Skeletal muscle satellite cell (primary cell): Measurements from ENCODE around the gene TTC9C.
A peak's percentile ranks its signal among the peaks of the same experiment; 100 is the strongest.
"Not testable (repeated sequence)": the region's sequence is repeated elsewhere in the genome, so short reads cannot be mapped to it uniquely, and the experiment has no call there.

Source experiments
- H3K27me3 ChIP-seq: 2 replicates; pipeline ENCODE4 v1.7.0; 2013; ENCODE audit warnings: low read length; ENCODE audit not compliant: control insufficient read depth, insufficient read depth
- H3K36me3 ChIP-seq: 2 replicates; pipeline ENCODE4 v1.7.0; 2013; ENCODE audit warnings: mild to moderate bottlenecking, control low read depth, low read length; ENCODE audit not compliant: insufficient read depth
- H3K4me1 ChIP-seq: 2 replicates; pipeline ENCODE4 v1.7.0; 2013; ENCODE audit warnings: low read length; ENCODE audit not compliant: control insufficient read depth, insufficient read depth
- H3K4me2 ChIP-seq: 2 replicates; pipeline ENCODE4 v1.7.0; 2013; ENCODE audit warnings: mild to moderate bottlenecking, low read length
- H3K4me3 ChIP-seq: 2 replicates; pipeline ENCODE4 v1.7.0; 2013; ENCODE audit warnings: low read length
- H3K9ac ChIP-seq: 2 replicates; pipeline ENCODE4 v1.7.0; 2013; ENCODE audit warnings: mild to moderate bottlenecking, low read depth, low read length, moderate library complexity
- H3K9me3 ChIP-seq: replicated peaks from 2 replicates; pipeline ENCODE4 v1.7.0; 2013; ENCODE audit warnings: mild to moderate bottlenecking, control low read depth, low read length

Gene TTC9C

DNA sequence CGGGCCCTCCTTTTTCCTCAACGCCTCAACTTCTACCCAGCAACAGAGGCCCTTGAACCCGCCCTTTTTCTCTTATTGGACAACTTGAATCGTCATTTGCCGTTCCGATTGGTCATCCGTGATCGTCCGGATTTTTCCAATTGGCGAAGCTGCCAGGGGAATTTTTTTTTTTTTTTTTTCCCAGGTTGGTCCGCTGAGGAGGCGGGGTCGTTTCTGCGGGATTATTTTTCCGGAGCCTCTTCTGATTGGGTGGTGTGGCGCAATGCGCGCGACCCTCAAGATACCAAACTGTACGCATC lies 465 bp upstream of the TTC9C start:
- peak overlapping the region; percentile 96 for H3K4me2 ChIP-seq
- H3K9me3 ChIP-seq = no peaks in the 10 kb centered on the region
- peaks cover 17% of the 10 kb centered on the region for H3K4me1 ChIP-seq
- H3K27me3 ChIP-seq = no peaks in the 10 kb centered on the region
- peak overlapping the region; percentile 91 for H3K9ac ChIP-seq
- peak overlapping the region; percentile 85 for H3K4me3 ChIP-seq
- peaks cover 27% of the 10 kb centered on the region for H3K36me3 ChIP-seq

DNA sequence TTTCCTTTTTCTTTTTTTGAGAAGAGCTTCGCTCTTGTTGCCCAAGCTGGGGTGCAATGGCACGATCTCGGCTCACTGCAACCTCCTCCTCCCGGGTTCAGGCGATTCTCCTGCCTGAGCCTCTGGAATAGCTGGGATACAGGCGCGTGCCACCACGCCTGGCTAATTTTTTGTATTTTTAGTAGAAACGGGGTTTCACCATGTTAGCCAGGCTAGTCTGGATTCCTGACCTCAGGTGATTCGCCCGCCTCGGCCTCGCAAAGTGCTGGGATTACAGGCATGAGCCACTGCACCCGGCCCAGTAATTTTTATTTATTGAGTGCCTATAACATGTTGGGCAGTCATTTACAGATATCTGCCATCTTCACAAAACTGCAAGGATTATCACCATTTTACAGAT lies 1.8 kb downstream of the TTC9C start:
- H3K4me2 ChIP-seq = peak overlapping the region; percentile 96
- not testable (repeated sequence) for H3K4me1 ChIP-seq, H3K27me3 ChIP-seq, H3K9me3 ChIP-seq
- peaks cover 30% of the 10 kb centered on the region for H3K36me3 ChIP-seq
- H3K4me3 ChIP-seq = peak overlapping the region; percentile 85
- peak overlapping the region; percentile 91 for H3K9ac ChIP-seq

DNA sequence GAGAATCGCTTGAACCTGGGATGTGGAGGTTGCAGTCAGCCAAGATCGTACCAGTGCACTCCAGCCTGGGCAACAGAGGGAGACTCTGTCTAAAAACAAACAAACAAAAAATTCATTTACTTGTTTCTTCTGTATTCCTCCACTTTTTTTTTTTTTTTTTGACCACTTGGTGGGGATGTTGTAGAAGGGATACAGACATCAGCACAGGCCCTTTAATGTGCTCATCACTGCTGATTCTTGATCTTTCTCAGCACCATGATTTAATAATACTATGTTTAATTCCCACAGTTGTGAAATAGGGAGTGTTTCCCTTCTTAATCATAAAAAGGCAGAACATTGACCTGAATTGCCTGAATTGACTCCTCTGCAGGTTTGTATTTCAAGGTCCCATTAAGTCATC lies 4.5 kb downstream of the TTC9C start:
- Histone ChIP-seq H3K9ac (no peak overlapping the region), H3K9me3 (no peaks in the 10 kb centered on the region), H3K36me3 (peaks cover 27% of the 10 kb centered on the region), H3K4me1 (peaks cover 9% of the 10 kb centered on the region), H3K27me3 (no peaks in the 10 kb centered on the region), H3K4me3 (no peak overlapping the region), H3K4me2 (no peak overlapping the region)

DNA sequence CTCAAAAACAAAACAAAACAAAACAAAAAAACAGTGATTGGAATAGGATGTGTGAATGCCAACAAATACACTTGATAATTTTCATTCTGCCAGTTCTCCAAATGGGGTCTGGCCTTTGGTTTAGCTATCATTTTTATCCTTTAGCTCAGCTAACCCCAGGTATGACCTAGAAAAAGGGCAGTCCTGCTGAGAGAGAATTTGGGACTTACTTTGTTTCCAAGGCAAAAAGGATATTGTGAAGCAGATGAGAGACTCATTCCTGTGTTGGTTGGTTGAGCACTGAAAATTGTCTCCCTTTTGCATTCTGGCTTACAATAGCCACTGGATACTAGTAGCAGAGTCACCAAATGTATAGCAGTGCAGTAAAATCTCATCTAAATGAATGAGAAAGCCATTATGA lies 8.9 kb downstream of the TTC9C start:
- Histone ChIP-seq H3K4me2 (no peak overlapping the region), H3K36me3 (peaks cover 46% of the 10 kb centered on the region), H3K4me1 (no peaks in the 10 kb centered on the region), H3K4me3 (no peak overlapping the region), H3K9me3 (no peaks in the 10 kb centered on the region), H3K27me3 (no peaks in the 10 kb centered on the region), H3K9ac (no peak overlapping the region)

DNA sequence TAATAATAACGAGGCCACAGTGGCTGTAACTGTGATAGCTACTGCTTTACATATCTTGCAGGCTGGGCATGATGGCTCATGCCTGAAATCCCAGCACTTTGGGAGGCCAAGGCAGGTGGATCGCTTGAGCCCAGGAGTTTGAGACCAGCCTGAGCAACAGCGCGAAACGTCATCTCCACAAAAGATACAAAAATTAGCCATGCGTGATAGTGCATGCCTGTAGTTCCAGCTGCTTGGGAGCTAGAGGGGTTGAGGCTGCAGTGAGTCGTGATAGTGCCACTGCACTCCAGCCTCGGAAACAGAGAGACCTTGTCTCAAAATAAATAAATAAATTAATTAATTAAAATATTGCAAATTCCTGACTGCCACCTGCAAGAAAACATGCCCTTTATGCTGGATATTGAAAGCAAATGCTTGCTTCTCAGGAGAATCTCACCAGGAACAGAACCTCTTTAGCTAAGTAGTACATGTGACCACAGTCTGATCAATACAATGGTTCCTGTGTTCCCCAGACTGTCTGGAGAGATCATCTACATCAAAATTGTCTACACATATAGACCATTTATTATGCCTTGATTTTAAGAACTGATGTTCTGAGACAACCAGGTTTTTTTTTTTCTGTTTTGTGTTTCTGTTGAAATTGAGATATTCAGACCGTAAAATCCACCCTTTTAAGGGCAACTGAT lies 19.3 kb downstream of the TTC9C start:
- Histone ChIP-seq H3K4me2 (no peak overlapping the region), H3K4me1 (no peaks in the 10 kb centered on the region), H3K9ac (no peak overlapping the region), H3K36me3 (no peaks in the 10 kb centered on the region), H3K27me3 (no peaks in the 10 kb centered on the region), H3K9me3 (no peaks in the 10 kb centered on the region), H3K4me3 (no peak overlapping the region)

DNA sequence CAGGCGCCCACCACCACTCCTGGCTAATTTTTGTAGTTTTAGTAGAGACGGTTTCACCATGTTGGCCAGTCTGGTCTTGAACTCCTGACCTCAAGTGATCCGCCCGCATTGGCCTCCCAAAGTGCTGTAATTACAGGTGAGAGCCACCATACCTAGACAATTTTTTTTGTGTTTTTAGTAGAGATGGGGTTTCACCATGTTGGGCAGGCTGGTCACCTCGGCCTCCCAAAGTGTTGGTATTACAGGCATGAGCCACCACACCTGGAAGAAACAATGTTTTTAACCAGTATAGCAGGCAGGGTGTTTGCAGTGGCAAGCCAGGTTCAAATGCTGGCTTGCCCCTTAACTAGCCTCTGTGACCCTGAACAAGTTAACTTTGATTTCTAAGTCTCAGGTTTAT lies 21.6 kb downstream of the TTC9C start:
- H3K9me3 ChIP-seq, H3K27me3 ChIP-seq, H3K4me1 ChIP-seq, H3K4me3 ChIP-seq, H3K4me2 ChIP-seq, H3K9ac ChIP-seq, H3K36me3 ChIP-seq: not testable (repeated sequence)

DNA sequence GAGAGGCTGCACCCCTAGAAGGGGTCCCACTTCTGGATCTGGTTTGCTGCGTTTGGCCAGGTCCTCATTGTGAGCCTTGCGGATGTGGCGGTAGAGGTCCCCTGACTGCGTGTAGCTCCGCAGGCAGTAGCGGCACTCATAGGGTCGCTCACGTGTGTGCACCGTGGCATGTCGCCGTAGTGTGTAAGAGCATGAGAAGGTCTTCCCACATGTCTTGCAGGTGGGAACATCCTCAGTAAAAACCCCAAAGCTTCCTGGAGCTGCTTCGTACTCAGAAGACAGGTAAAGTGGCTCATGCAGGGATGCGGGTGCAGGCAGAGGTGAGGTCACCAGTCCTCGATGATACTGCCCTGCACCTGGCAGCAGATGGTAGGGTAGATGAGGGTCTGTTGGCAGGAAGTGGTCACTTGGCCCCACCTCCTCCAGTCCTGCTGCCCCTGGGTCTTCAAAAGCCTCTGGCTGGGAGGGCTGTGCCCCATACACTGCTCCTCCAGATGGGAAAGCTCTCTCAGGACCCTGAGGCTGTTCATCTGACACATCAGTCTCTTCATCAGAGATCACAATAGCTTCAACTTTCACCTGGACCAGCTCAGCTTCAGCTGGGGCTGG lies 24.0 kb downstream of the TTC9C start:
- no peak overlapping the region for H3K9ac ChIP-seq

DNA sequence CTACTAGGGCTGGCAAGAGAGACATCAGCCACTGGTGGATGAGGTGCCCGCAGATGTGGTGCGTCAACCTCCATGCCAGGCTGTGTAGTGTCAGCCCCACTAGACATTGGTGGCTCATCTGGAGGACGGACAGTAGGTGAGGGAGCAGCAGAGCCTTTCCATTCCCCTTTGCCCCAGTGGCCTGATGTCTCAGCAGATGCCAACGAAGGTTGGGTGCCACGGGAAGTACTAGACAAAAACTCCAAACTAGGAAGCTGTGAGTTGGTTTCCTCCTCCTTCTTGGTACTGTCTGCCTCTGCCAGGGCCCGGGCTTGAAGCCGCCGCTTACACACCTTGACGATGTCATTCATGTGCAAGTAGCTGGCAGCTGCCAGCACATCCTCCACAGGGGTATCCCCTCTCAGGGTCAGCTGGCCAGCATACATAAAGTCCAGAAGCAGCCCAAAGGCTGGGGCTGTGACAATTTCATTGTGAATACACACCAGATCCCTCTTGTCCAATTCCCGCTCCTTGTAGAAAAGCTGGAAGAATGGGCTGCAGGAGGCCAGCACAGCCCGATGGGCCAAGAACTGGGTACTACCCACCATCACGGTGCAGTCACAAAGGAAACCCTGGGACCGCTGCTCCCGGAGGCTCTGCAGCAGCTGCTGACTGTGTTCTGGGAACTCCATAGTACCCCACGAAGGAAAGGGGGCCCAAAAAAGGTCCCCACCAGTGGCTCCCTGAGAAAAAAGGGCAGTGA lies 24.9 kb downstream of the TTC9C start:
- no peaks in the 10 kb centered on the region for H3K36me3 ChIP-seq

More for the DNA sequence above, 24.0 kb downstream of the TTC9C start:
- Histone ChIP-seq H3K27me3 (no peaks in the 10 kb centered on the region), H3K4me1 (peaks cover 6% of the 10 kb centered on the region), H3K4me2 (no peak overlapping the region), H3K9me3 (no peaks in the 10 kb centered on the region), H3K4me3 (no peak overlapping the region), H3K36me3 (no peaks in the 10 kb centered on the region)

DNA sequence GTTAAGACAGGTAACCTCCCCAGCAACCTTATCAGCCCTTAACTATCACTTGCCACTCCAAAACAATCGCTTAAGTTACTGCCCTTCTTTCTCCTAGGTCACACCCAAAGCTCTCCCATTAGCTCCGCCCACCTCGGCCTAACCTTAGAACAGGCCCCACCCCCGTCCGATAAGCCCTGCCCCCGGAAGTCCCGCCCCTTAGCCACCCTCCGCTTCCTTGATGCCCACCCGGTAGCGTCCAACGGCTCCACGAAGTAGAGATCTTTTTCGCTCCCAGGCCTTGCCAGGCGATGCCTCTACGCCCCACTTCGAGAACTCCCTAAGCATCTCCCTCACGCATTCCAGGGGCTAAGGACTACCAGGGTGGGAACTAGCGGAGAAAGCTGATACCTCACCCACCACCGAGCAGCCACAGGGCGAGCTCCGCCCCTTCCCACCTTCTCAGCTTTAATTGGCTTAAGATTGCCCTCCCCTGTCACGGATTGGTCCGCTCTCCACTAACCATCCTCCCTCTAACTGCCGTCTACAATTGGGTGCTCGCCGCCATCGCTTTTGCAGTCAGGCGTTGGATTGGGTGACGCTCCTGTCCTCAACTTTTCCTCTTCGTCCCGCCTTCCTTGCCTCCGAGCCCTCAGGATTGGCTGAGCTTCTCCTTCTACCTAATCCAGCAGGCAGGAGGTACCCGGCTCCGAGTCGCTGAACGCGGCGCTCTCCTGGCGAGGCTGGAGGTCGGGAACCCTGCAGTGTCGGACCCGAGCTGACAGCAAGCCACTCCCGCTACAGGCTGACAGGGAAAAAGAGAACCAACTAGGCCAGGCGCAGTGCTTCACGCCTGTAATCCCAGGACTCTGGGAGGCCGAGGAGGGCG lies 25.7 kb downstream of the TTC9C start, which contains the start of gene ZBTB3:
Gene ZBTB3 (minus strand): TSS at position 425 of the 868 bp plus-strand sequence. CDS start 496 bp downstream, outside the sequence.
- Histone ChIP-seq H3K27me3 (no peaks in the 10 kb centered on the region), H3K4me3 (peak within 1 kb of the TSS; percentile 75), H3K9me3 (no peaks in the 10 kb centered on the region)

More for the DNA sequence above, 24.9 kb downstream of the TTC9C start:
- no peaks in the 10 kb centered on the region for H3K27me3 ChIP-seq
- H3K4me3 ChIP-seq = peak overlapping the region; percentile 75
- H3K9me3 ChIP-seq = no peaks in the 10 kb centered on the region
- H3K4me1 ChIP-seq = peaks cover 6% of the 10 kb centered on the region
- peak overlapping the region; percentile 55 for H3K4me2 ChIP-seq
- H3K9ac ChIP-seq = peak overlapping the region; percentile 84

DNA sequence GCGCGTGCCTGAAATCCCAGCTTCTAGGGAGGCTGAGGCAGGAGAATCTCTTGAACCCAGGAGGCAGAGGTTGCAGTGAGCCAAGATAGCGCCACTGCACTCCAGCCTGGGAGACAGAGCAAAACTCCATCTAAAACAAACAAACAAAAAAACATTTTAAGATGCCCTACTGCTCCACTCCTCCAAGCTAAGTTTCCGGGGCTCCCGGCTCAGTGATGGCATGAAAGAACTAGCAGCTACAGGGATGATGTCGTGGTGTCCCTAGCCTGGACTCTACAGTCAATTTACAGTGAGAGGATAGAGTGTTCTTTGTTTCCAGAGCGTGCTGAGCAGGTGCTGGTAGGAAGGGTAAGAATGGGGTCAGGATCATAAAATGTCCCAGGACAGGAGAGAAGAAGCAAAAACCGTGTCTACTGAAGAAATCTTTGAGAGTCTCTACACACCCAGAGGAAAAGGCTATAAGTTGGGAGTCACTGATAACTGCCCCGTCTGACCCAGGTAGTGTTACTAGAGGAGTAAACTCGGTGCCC lies 26.9 kb downstream of the TTC9C start:
- Histone ChIP-seq H3K4me1 (peaks cover 6% of the 10 kb centered on the region), H3K36me3 (no peaks in the 10 kb centered on the region), H3K9me3 (no peaks in the 10 kb centered on the region), H3K27me3 (no peaks in the 10 kb centered on the region), H3K4me3 (no peak overlapping the region), H3K4me2 (no peak overlapping the region), H3K9ac (no peak overlapping the region)

More for the DNA sequence above, 25.7 kb downstream of the TTC9C start, which contains the start of gene ZBTB3:
- peaks cover 6% of the 10 kb centered on the region for H3K4me1 ChIP-seq
- peak within 1 kb of the TSS; percentile 82 for H3K4me2 ChIP-seq
- peak within 1 kb of the TSS; percentile 84 for H3K9ac ChIP-seq
- H3K36me3 ChIP-seq = no peaks in the 10 kb centered on the region
